Hematopoietic multipotent progenitor cell treated with erythropoietin and hydrocortisone succinate and interleukin-3 and kit ligand, for 6 days (in vitro differentiated cells): Measurements from ENCODE around the gene WARS2.
A peak's percentile ranks its signal among the peaks of the same experiment; 100 is the strongest.
"Not testable (repeated sequence)": the region's sequence is repeated elsewhere in the genome, so short reads cannot be mapped to it uniquely, and the experiment has no call there.

Experiments
- DNase-seq: peaks from one replicate; pipeline ENCODE4 v3.0.0-alpha.2; 2015

WARS2 gene

DNA sequence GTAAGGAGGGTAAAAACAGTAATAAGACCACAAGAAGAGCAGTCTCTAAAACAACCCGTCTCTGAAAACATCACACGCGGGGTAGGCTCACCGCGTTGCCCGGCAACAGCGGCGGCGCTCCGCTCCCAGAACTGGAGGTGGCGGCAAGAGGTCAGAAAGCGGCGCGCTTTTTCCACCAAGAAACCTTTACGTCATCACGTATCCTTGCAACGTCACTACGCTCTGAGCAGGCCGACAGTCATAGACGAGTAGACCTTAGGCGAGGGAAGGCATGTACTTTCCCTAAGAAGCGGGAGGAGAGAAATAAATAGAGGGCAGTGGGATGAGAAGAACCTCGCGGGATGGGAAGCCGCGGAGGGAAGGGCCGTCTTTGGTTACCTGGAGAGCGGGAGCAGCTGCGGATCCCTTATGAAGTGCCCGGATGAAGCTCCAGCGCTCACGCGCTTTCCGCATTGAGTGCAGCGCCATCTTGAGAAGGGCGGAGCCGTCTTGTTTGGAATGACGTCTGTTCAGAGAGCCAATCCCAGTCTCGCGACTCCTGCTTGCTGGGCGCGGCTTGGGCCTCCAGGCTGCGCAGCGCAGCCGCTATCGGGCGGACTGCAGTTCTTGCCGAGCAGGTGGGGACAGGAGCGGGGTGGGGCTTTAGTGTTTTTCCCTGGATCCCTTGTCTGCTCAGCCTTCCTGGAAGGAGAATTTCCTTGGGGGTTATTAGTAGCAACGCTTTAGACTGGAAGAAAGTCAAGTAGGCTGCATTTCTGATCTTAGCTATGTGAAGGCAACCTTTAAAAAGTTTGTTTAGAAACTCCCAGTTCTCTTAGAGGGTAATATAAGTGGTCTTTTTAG is at the start of gene WARS2:
TSS of gene WARS2 (minus strand) at position 477 of the 843 bp plus-strand sequence. CDS start at position 468, 9 bp downstream.
- peak; percentile 99 for DNase-seq

DNA sequence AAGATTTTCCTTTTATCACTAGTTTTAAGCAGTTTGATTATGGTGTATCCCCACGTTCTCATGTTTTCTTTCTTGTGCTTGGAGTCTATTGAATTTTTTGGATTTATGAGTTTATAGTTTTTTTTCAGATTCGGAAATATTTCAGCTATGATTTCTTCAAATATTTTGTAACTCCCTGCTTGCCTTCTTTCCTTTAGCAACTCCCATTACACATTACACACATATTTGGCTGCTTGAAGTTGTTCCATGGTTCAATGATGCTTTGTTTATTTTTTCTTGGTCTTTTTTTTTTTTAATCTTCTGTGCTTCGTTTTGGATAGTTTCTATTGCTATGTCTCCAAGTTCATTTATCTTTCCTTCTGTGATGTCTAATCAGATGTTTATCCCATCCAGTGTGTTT is 48.5 kb upstream of the WARS2 start:
- DNase-seq, result no peak

DNA sequence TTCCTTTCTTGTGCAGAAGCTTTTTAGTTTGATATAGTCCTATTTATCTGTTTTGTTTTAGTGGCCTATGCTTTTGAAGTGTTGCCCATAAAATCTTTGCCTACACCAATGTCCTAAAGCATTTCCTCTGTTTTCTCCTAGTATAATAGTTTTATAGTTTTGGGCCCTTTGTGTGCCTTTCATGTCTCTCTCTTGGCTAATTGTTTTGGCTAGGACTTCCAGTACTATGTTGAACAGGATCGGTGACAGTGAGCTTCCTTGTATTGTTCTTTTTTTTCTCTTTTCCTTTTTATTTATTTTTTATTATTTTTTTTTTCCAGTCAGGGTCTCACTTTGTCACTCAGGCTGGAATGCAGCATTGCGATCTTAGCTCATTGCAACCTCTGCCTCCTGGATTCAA is 47.0 kb upstream of the WARS2 start:
- no peak for DNase-seq

DNA sequence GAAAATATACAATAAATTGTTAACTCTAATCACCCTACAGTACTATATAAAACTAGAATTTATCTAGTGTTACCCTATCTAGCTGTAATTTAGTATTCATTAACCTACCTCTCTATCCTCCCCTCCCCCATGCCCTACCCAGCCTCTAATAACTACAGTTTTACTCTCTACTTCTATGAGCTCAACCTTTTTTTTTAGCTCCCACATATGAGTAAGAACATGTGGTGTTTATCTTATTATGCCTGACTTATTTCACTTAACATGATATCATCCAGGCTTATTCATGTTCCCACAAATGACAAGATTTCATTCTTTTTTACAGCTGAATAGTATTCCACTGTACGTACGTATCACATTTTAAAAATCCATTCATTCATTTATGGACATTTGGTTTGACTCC is 46.0 kb upstream of the WARS2 start:
- no peak for DNase-seq

DNA sequence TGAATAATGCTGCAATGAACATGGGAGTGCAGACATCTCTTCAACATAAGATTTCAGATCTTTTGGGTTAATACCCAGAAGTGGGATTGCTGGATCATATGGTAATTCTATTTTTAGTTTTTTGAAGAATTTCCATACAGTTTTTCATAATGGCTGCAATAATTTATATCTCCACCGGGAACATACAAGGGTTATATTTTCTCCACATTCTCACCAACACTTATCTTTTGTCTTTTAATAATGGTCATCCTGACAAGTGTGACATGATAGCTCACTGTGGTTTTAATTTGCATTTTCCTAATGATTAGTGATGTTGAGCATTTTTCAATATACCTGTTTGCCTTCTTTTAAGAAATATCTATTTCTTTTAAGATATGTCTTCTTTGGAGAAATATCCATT is 44.5 kb upstream of the WARS2 start:
- DNase-seq, result no peak

DNA sequence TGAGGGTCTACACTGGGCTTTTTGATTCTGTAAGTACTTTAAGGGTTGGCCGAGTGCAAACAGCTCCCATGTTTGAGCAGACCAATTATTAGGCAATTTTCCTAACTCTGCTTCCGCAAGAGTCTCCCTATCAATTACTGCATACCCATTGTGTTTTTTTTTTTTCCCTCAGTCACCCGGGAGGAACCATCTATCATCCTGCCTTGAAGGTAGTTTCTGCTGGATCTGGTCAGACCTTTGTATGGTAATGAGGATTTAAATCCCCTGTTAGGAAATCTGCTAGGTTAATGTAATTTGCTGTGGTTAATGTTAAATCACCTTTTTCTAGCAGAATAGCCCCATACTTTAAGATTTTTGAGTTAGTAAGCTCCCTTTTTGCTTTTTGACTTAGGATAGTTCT is 40.8 kb upstream of the WARS2 start:
- no peak for DNase-seq

DNA sequence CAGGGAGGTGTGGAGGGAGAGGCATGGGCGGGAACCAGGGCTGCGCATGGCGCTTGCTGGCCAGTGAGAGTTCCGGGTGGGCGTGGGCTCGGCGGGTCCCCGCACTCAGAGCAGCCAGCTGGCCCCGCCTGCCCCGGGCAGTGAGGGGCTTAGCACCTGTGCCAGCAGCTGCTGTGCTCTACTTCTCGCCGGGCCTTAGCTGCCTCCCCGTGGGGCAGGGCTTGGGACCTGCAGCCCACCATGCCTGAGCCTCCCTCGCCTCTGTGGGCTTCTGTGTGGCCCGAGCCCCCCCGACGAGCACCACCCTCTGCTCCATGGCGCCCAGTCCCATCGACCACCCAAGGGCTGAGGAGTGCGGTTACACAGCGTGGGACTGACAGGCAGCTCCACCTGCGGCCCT is 38.6 kb upstream of the WARS2 start:
- no peak for DNase-seq

DNA sequence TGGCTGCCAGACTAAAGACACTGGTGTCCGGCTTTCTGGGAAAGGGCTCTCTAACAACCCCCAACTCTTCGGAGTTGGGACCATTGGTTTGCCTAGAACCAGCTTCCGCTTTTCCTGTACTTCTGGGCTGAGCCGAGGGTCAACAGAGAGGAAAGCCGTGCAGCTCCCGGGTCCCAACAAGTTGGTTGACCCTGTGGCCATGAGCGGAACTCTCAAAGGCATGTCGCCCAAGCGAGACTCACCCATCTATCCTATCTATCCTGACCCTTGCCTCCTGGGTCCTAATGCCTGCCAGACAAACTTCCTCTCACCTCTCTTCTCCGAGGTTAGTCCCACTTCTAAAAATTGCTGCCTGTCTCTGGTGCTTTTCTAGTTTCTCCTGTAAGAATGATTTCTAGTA is 32.5 kb upstream of the WARS2 start:
- DNase-seq, result not testable (repeated sequence)

DNA sequence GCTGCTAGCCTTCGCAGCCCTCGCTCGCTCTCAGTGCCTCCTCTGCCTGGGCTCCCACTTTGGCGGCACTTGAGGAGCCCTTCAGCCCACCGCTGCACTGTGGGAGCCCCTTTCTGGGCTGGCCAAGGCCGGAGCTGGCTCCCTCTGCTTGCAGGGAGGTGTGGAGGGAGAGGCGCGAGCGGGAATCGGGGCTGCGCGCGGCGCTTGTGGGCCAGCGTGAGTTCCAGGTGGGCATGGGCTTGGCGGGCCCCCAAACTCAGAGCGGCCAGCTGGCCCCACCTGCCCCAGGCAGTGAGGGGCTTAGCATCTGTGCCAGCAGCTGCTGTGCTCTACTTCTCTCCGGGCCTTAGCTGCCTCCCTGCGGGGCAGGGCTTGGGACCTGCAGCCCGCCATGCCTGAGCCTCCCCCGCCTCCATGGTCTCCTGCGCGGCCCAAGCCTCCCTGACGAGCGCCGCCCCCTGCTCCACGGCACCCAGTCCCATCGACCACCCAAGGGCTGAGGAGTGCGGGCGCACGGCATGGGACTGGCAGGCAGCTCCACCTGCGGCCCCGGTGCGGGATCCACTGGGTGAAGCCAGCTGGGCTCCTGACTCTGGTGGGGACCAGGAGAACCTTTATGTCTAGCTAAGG is 31.0 kb upstream of the WARS2 start:
- DNase-seq, result not testable (repeated sequence)

DNA sequence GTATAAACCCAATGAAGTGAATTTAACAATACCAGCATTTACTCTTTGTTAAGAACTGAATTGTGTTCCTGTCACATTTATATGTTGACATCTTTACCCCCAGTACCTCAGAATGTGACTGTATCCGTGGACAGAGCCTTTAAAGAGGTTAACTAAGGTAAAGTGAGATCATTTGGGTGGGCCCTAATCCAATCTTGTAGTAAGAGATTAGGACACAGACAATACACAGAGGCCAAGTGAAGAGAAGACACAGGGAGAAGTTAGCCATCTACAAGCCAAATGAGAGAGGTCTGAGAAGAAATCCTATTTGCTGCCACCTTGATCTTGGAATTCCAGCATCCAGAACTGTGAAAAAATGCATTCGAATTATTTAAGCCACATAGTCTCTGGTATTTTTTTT is 22.9 kb upstream of the WARS2 start:
- no peak for DNase-seq

DNA sequence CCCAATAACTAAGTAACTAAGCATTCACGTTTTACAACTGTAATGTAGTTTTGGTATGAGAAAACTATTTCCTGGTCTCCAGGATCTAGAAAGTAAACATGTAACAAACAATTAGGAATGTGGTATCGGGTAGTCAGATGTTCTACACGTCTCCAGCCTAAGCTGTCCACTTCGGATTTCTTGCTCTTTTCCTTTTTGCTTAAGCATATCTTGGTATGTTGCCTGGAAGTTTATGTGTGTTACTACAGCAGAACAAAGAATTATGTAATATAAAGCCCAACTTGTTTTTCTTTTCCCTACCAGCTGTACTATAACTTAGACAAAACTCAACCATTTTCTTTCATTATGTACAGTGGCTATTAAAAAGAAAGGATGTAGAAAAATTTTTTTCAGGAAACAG is 20.4 kb upstream of the WARS2 start:
- DNase-seq, result no peak

DNA sequence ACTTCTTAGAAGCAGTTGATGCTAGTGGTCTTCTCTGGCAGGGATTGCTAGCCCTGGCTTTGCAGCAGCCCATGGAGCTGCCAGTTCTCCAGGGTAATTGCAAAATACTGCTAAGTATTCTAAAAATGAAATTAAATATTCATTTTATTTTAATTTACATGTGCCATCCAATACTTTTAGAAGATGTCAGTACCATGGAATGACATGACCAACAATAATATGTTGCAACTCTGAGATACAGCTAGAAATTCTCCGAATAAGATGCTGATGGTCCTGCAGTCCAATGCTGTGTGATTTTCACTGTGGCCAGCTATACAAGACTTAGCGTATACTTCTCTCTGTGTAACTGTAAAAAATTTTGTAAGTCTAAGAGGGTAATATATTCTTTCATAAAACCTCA is 20.0 kb upstream of the WARS2 start:
- no peak for DNase-seq

DNA sequence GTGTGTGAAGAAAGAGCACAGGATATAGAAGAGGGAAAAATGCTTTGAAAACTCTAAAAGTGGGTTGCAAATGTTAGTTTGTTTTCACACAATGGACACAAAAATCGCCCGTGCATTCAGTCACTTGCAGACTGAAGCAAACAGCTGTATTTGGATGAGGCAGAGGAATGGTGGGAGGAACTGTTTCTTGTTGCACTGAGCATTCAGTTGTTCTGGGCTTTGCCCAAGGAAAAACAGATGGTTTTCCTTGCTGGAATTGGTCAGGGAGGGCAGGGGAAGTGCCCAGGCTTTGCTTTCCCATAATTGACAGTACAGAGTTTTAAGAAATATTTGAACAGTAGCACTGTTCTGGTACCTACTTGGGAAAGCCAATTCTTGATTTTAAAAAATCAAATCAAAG is 19.5 kb upstream of the WARS2 start:
- DNase-seq, result no peak

DNA sequence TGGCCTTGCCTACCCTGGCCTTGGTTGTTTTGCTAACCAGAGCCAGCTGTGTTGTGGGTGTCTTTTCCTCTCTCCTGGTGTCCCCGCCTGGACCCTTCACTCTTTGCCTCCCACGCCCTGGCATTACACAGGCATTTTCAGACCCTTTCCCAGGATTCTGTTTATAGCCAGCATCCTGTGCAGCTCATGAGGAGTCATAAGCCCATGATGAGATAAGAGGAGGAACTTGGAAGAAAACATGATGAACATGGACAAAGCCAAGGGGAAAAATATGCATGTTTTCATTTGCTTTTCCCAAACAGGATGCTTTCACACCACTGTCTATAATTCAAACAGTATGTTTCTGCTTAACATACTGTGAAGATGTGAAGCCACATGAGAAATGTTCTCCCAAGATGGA is 18.7 kb upstream of the WARS2 start:
- no peak for DNase-seq

DNA sequence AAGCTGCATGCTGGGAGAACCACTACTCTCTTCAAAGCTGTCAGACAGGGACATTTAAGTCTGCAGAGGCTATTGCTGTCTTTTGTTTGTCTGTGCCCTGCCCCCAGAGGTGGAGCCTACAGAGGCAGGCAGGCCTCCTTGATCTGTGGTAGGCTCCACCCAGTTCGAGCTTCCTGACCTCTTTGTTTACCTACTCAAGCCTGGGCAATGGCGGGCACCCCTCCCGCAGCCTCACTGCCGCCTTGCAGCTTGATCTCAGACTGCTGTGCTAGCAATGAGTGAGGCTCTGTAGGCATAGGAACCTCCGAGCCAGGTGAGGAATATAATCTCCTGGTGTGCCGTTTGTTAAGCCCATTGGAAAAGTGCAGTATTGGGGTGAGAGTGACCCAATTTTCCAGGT is 16.3 kb upstream of the WARS2 start:
- not testable (repeated sequence) for DNase-seq

DNA sequence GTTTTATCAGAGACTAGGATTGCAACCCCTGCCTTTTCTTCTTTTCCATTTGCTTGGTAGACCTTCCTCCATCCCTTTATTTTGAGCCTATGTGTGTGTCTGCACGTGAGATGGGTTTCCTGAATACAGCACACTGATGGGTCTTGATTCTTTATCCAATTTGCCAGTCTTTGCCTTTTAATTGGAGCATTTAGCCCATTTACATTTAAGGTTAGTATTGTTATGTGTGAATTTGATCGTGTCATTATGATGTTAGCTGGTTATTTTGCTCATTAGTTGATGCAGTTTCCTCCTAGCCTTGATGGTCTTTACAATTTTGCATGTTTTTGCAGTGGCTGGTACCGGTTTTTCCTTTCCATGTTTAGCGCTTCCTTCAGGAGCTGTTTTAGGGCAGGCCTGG is 14.6 kb upstream of the WARS2 start:
- not testable (repeated sequence) for DNase-seq

DNA sequence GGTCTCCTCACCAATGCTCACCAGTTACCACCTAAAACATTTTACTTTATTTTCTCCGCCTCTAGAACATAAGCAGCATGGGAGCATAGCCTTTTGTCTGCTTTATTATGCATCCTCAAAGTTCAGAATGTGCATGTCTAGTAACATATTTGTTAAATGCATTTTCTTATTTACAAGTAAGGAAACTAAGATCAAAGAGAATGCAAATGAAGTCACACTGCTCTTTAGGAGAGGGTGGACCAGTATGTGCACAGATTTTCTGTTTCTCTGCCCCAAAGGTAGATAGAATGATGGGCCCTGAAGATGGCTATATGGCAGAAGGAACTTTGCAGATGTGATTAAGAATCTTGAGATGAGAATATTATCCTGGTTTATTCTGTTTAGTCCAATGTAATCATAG is 9.7 kb upstream of the WARS2 start:
- no peak for DNase-seq

DNA sequence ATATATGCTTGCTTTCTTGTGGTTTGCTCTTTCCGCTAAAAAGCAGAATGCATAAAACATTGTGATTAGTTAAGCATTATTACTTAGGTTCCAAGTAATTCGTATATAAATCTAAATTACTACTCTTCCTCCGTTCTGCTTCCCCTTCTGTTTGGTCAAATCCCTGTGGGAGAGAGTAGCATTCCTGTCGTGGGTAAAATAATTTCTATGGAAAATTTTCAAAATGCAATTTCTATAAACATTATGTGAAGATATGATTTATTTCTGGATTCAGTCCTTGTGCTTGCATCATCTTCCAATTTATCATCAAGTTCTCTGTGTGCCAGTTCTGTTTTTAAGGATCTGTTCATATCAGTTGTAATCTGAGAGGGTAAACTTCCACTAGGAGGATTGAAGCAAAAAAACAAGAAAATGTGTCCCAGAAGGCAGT is 7.2 kb upstream of the WARS2 start:
- no peak for DNase-seq

DNA sequence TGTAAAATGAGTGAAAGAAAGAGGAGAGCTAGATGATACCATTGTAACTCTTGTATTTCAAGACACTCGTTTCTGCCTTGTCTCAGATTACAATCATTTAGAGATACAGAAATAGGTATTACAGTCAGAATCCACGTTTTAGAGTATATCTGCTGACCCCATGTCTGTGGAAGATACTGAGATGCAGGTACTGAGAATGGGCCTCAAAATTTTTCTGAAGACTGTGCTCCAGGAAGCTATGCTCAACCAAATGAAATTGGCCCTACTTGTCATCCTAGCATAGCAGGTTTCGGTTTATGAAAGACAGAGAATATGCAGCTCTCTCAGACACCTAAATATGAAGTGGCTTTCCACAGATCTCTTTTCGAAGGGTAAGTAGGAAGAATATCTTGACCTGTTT is 6.0 kb upstream of the WARS2 start:
- no peak for DNase-seq

DNA sequence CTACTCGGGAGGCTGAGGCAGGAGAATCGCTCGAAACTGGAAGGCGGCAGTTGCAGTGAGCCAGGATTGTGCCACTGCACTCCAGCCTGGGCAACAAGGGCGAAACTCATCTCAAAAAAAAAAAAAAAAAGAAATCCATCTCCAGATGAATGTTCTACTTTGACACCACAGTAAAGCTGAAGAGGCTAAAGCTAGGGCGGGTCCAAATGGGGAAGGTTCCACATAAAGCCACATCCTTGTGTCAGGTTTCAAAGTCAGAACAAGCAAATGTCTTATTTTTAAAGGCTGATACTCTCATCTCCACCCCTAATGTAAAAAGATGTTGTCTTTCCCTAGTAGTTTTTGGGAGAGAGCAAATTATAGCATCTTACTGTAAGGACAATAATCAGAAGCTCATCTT is 4.4 kb upstream of the WARS2 start:
- no peak for DNase-seq

DNA sequence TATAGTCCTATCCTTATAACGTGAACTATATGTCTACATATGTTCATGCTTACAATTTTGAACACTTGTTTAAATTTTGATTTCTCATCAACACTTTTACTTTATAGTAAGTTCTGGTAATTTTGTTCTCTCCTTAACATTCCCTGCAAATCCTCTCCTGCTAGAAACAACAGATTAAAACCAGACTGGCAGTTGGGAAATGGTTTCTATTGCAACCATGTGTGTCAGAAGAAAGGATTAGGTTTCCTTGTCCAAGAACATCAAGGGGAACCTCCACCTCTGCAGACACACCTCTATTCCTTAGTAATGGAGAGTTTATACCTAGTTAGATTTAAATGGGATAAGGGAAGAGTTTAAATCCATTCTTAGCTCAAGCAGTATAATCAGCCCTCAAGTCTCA is 3.3 kb upstream of the WARS2 start:
- no peak for DNase-seq

DNA sequence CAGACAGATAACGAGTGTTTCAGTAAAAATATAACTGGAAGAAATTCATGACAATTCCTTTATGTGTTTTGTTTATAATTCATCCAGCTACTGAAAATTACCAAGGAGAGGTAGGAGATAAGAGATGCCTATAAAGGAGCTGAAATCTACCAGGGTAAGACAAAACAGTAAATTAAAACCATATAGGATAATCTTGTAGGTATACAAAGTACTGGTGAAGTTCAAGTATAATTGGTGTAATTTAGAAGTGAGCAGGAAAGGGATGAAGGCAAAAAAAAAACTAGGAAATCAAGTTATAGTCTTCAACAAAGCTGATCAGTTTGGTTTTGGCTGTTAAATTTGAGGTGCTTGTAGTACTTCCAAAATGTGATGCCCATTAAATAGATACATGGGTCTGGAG is 1.2 kb upstream of the WARS2 start:
- DNase-seq, result no peak

DNA sequence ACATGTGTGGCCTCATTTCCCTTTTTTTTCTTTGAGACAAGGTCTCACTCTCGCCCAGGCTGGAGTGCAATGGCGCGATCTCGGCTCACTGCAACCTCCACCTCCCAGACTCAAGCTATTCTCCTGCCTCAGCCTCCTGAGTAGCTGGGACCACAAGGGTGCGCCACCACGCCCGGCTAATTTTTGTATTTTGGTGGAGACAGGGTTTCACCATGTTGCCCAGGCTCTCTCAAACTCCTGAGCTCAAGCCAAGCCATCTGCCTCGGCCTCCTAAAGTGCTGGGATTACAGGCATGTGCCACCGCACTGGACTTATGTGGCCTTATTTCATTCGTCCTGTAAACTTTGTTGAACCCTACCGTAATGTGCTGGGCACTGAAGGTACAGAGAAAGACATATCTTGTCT is 569 bp upstream of the WARS2 start:
- DNase-seq, result peak; percentile 61

DNA sequence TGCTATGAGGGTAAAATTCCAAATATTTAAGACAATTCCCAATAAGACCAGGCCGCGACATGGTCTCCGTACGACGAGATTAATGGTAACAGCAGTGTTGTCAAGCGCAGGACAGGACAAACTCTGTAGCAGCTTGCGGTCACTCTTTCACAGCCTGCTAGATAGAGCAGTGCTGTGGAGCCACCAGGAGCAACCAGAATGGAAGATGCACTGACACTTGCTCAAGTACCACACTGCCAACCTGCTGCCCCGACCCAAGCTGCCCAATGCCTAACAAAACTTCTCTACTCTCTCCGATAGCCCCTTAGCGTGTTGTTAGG is 636 bp downstream of the WARS2 start:
- DNase-seq, result no peak

DNA sequence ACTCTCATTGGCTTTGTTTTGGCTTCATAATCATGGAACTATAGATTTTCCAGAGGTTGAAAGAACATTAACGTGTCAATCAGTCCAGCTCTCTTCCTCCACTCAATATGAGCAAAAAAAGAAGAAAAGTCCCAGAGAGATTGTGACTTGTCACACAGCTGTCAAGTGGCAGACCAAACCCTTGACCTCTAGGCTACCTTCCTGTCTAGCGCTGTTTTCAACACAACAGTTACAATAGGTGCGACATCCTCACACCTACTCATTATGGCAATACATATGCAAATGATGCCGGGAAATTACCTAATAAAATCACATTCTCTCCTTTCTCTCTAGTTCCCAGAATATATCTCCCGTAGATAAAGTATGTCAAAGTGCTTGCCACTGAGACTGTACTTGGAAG is 1.1 kb downstream of the WARS2 start:
- peak; percentile 17 for DNase-seq
